Measurements from ENCODE around the gene MAN2A1.

- TF ChIP-seq CTCF (IDR thresholded peaks at IDR 0.05), result no peak
- no peak for TF ChIP-seq POLR2AphosphoS5 (IDR thresholded peaks at IDR 0.05; ENCODE audit: low read depth, low read length)
Measured at GRCh38 chr5:109784687-109785086, 95.0 kb downstream of the MAN2A1 start.

All from Panc1 (cell line).